Transverse colon (tissue), 4 donors: ENCODE measurements around the gene DIABLO.

Experiments
- CTCF ChIP-seq, 5 experiments: fragments of 200-600 bp in 3 of 5; fragments of 450-650 bp in 2 of 5; sonication (generic) in 3 of 5; IDR thresholded peaks; 1 replicate in 2 of 5; 2 replicates in 3 of 5; pipeline ENCODE4 v1.5.1; 2016 to 2017; ENCODE audit warnings: antibody characterized with exemption in 5 of 5, inconsistent platforms in 3 of 5, mild to moderate bottlenecking in 2 of 5, moderate library complexity in 1 of 5
- EP300 ChIP-seq: sonication (generic); formaldehyde crosslinking; IDR thresholded peaks from one replicate; pipeline ENCODE4 v1.6.1; 2017; ENCODE audit warnings: antibody characterized with exemption, low read depth
- POLR2AphosphoS5 ChIP-seq, 3 donors: sonication (generic); formaldehyde crosslinking; IDR thresholded peaks; one replicate each; pipeline ENCODE4 v1.6.1; 2016; ENCODE audit warnings: antibody characterized with exemption in 3 of 3

GRCh38 chr12:122172262-122172939, 53.5 kb downstream of the DIABLO start:
- TF ChIP-seq CTCF (IDR thresholded peaks at IDR 0.05), result no peak
- TF ChIP-seq EP300, result no peak
- no peak for TF ChIP-seq POLR2AphosphoS5 (IDR thresholded peaks at IDR 0.05)
